K562 (cell line): ENCODE measurements around the gene RETREG2. TPM values are rescaled to one million over a fixed set of nuclear protein-coding genes. Genes with fewer than 3 reads are reported as not detected.

Experiments
- BRCA1 ChIP-seq, 2 experiments: fragments of 450-650 bp in 1 of 2; sonication (generic) in 1 of 2; formaldehyde crosslinking in 1 of 2; IDR thresholded peaks; 2 replicates each; pipeline versions ENCODE4 v1.5.0 to v1.6.1; 2017 to 2020; ENCODE audit warnings: mild to moderate bottlenecking in 1 of 2, missing genetic modification reagents in 1 of 2
- KDM5B ChIP-seq: fragments of 200-600 bp; sonication (generic); IDR thresholded peaks from 2 replicates; pipeline ENCODE4 v1.6.1; 2012; ENCODE audit warnings: low read depth, mild to moderate bottlenecking, moderate library complexity, low read length, control low read depth, inconsistent platforms; ENCODE audit not compliant: insufficient replicate concordance
- KHSRP ChIP-seq: fragments of 450-650 bp; IDR thresholded peaks from 2 replicates; pipeline ENCODE4 v1.6.1; 2017
- NFATC3 ChIP-seq: fragments of 450-650 bp; IDR thresholded peaks from 2 replicates; pipeline ENCODE4 v1.6.1; 2017; ENCODE audit warnings: mild to moderate bottlenecking
- ZNF407 ChIP-seq: fragments of 450-650 bp; IDR thresholded peaks from 2 replicates; pipeline ENCODE4 v1.6.1; 2016; ENCODE audit warnings: low read depth
- polyA plus RNA-seq, 8 experiments: library from polyadenylated mRNA; depleted of rRNA in 4 of 8; stranded (reverse) in 5 of 8; unstranded in 3 of 8; fragments of >200 nt; fragmentation: Nextera tagmentation in 2 of 8; fragmentation: Illumina TruSeq in 1 of 8; extraction: Ambion mirVana in 2 of 8; extraction: Trizol in 1 of 8; gene quantifications; 2 replicates each; pipeline versions ENCODE4 v1.2.1 to v1.2.3, GENCODE V29; 2011 to 2014; ENCODE audit warnings: inconsistent platforms in 1 of 8, missing spikeins in 1 of 8
- total RNA-seq, 7 experiments: library from RNA; depleted of rRNA in 6 of 7; stranded (reverse); fragments of >200 nt in 6 of 7; fragmentation: Illumina TruSeq in 2 of 7; extraction: Trizol in 2 of 7; gene quantifications; 2 replicates each; pipeline versions ENCODE4 v1.2.1 to v1.2.3, GENCODE V29; 2011 to 2021; ENCODE audit warnings: low replicate concordance in 1 of 7
- TF ChIP-seq, protein P1 (sequence below): IDR thresholded peaks from 2 replicates; pipeline ENCODE4 v1.6.1; 2012; ENCODE audit warnings: low read depth, low read length, improper control_type of control experiment, borderline replicate concordance
- TF ChIP-seq, protein P2 (sequence below): sonication (generic); formaldehyde crosslinking; IDR thresholded peaks from 2 replicates; pipeline ENCODE4 v1.8.1; 2022; ENCODE audit warnings: missing genetic modification reagents
- TF ChIP-seq, protein P3 (sequence below): sonication (generic); formaldehyde crosslinking; IDR thresholded peaks from 2 replicates; pipeline ENCODE4 v1.8.0; 2022; ENCODE audit warnings: missing genetic modification reagents, mild to moderate bottlenecking, moderate library complexity, borderline replicate concordance

RETREG2 gene
- total and polyA plus RNA-seq, 9 of the 15 experiments (the other 6 are each of a cell fraction or from before 2014, with no cell fraction given) = 4.9 to 40.1 (median 19.2) TPM

GRCh38 chr2:219207134-219207883 lies 29.2 kb downstream of the RETREG2 start (continued):
- TF ChIP-seq ZNF407 = peak; percentile 49; the same call in 1 of the 2 replicates
- TF ChIP-seq, protein P1, sequence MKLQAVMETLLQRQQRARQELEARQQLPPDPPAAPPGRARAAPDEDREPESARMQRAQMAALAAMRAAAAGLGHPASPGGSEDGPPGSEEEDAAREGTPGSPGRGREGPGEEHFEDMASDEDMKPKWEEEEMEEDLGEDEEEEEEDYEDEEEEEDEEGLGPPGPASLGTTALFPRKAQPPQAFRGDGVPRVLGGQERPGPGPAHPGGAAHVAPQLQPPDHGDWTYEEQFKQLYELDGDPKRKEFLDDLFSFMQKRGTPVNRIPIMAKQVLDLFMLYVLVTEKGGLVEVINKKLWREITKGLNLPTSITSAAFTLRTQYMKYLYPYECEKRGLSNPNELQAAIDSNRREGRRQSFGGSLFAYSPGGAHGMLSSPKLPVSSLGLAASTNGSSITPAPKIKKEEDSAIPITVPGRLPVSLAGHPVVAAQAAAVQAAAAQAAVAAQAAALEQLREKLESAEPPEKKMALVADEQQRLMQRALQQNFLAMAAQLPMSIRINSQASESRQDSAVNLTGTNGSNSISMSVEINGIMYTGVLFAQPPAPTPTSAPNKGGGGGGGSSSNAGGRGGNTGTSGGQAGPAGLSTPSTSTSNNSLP = no peak
- TF ChIP-seq, protein P2, sequence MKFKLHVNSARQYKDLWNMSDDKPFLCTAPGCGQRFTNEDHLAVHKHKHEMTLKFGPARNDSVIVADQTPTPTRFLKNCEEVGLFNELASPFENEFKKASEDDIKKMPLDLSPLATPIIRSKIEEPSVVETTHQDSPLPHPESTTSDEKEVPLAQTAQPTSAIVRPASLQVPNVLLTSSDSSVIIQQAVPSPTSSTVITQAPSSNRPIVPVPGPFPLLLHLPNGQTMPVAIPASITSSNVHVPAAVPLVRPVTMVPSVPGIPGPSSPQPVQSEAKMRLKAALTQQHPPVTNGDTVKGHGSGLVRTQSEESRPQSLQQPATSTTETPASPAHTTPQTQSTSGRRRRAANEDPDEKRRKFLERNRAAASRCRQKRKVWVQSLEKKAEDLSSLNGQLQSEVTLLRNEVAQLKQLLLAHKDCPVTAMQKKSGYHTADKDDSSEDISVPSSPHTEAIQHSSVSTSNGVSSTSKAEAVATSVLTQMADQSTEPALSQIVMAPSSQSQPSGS (CRISPR knock-in tag) = no peak
- TF ChIP-seq KHSRP = no peak
- no peak for TF ChIP-seq BRCA1 (IDR thresholded peaks at IDR 0.05)
- no peak for TF ChIP-seq BRCA1 (CRISPR knock-in tag; IDR thresholded peaks at IDR 0.05)
- no peak for TF ChIP-seq NFATC3
- TF ChIP-seq, protein P3, sequence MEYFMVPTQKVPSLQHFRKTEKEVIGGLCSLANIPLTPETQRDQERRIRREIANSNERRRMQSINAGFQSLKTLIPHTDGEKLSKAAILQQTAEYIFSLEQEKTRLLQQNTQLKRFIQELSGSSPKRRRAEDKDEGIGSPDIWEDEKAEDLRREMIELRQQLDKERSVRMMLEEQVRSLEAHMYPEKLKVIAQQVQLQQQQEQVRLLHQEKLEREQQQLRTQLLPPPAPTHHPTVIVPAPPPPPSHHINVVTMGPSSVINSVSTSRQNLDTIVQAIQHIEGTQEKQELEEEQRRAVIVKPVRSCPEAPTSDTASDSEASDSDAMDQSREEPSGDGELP = peak; percentile 32; the same call in 1 of the 2 replicates
- TF ChIP-seq KDM5B = peak; percentile 3
